HG03060 (cell line): ENCODE results near the gene ARAP1.

Source experiments
- ATAC-seq: cut with Tn5 transposase; IDR thresholded peaks from one replicate; pipeline ENCODE4 v1.9.1; 2021; ENCODE audit warnings: low read depth, moderate number of reproducible peaks; ENCODE audit not compliant: unreplicated experiment

The ARAP1 gene

GRCh38 chr11:72726266-72727220 lies 25.7 kb downstream of the ARAP1 start:
- ATAC-seq: no peak

- ATAC-seq: no peak
Observed at GRCh38 chr11:72725724-72726028, 26.5 kb downstream of the ARAP1 start.

- ATAC-seq: no peak
Observed at GRCh38 chr11:72724851-72725723, 27.1 kb downstream of the ARAP1 start.

- no peak for ATAC-seq
Observed at GRCh38 chr11:72724021-72724551, 28.1 kb downstream of the ARAP1 start.

- ATAC-seq: no peak
Observed at GRCh38 chr11:72723508-72723907, 28.7 kb downstream of the ARAP1 start.

GRCh38 chr11:72722050-72722748 lies 30.0 kb downstream of the ARAP1 start:
- peak; percentile 29 for ATAC-seq

GRCh38 chr11:72721689-72722049 lies 30.5 kb downstream of the ARAP1 start:
- no peak for ATAC-seq

- no peak for ATAC-seq
Observed at GRCh38 chr11:72721276-72721675, 30.9 kb downstream of the ARAP1 start.

GRCh38 chr11:72720784-72721183 lies 31.4 kb downstream of the ARAP1 start:
- ATAC-seq: no peak

GRCh38 chr11:72720047-72720446 lies 32.2 kb downstream of the ARAP1 start:
- no peak for ATAC-seq

GRCh38 chr11:72719551-72719950 lies 32.7 kb downstream of the ARAP1 start:
- ATAC-seq: no peak

GRCh38 chr11:72719144-72719543 lies 33.1 kb downstream of the ARAP1 start:
- peak; percentile 32 for ATAC-seq

- ATAC-seq: no peak
Observed at GRCh38 chr11:72718101-72718501, 34.1 kb downstream of the ARAP1 start.

- no peak for ATAC-seq
Observed at GRCh38 chr11:72716788-72717435, 35.3 kb downstream of the ARAP1 start.

- no peak for ATAC-seq
Observed at GRCh38 chr11:72716290-72716689, 35.9 kb downstream of the ARAP1 start.

GRCh38 chr11:72712841-72713240 lies 39.4 kb downstream of the ARAP1 start:
- ATAC-seq: no peak

GRCh38 chr11:72712168-72712751 lies 39.9 kb downstream of the ARAP1 start:
- ATAC-seq: no peak

- no peak for ATAC-seq
Observed at GRCh38 chr11:72711141-72711540, 41.1 kb downstream of the ARAP1 start.

- no peak for ATAC-seq
Observed at GRCh38 chr11:72710278-72710677, 41.9 kb downstream of the ARAP1 start.
